ENCODE measurements around the gene LCP2. TPM values are rescaled to one million over a fixed set of nuclear protein-coding genes. Genes with fewer than 3 reads are reported as not detected.

The LCP2 gene
- total and polyA plus RNA-seq, 2 donors (not counting 3 experiments of a cell fraction or from before 2014, with no cell fraction given), result not detected

DNA sequence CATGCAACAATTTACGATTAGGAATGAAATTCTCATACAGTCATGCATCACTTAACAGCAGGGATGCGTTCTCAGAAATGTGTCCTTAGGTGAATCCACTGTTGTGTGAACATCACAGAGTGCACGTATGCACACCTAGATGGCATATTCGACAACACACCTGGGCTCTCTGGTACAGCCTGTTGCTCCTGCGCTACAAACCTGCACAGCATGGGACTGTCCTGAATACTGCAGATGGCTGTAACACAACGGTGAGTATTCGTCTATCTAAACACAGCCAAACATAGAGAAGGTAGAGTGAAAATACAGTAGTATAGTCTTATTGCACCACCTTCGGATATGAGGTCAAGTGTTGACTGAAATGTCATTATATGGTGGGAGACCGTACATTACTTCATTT is 44.0 kb upstream of the LCP2 start:
- TF ChIP-seq POLR2A (IDR thresholded peaks at IDR 0.05; ENCODE audit: low read depth, low read length), result no peak
- no peak for TF ChIP-seq POLR2AphosphoS5 (IDR thresholded peaks at IDR 0.05; ENCODE audit: insufficient read depth, low read depth, low read length)
- no peak for TF ChIP-seq FOS (IDR thresholded peaks at IDR 0.05; ENCODE audit: borderline replicate concordance, insufficient read depth, low read length)
- TF ChIP-seq, protein P1, sequence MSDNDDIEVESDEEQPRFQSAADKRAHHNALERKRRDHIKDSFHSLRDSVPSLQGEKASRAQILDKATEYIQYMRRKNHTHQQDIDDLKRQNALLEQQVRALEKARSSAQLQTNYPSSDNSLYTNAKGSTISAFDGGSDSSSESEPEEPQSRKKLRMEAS (IDR thresholded peaks at IDR 0.05; ENCODE audit: insufficient read depth, insufficient read length), result no peak
- TF ChIP-seq MYC (IDR thresholded peaks at IDR 0.05; ENCODE audit: low read depth, low read length), result no peak
- TF ChIP-seq EZH2 (IDR thresholded peaks at IDR 0.05; ENCODE audit: borderline replicate concordance, low read depth, low read length, severe bottlenecking), result no peak
- TF ChIP-seq, protein P2, sequence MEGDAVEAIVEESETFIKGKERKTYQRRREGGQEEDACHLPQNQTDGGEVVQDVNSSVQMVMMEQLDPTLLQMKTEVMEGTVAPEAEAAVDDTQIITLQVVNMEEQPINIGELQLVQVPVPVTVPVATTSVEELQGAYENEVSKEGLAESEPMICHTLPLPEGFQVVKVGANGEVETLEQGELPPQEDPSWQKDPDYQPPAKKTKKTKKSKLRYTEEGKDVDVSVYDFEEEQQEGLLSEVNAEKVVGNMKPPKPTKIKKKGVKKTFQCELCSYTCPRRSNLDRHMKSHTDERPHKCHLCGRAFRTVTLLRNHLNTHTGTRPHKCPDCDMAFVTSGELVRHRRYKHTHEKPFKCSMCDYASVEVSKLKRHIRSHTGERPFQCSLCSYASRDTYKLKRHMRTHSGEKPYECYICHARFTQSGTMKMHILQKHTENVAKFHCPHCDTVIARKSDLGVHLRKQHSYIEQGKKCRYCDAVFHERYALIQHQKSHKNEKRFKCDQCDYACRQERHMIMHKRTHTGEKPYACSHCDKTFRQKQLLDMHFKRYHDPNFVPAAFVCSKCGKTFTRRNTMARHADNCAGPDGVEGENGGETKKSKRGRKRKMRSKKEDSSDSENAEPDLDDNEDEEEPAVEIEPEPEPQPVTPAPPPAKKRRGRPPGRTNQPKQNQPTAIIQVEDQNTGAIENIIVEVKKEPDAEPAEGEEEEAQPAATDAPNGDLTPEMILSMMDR (IDR thresholded peaks at IDR 0.05; ENCODE audit: extremely low read depth in 1 of 2, insufficient read depth in 1 of 2, low read depth in 1 of 2, low read length in 2 of 2), result no peak
- TF ChIP-seq JUN (IDR thresholded peaks at IDR 0.05; ENCODE audit: borderline replicate concordance, insufficient read depth, insufficient read length, low read depth), result no peak
- no peak for TF ChIP-seq GATA2 (IDR thresholded peaks at IDR 0.05; ENCODE audit: insufficient read depth, insufficient read length, low read depth, low read length)
- Histone ChIP-seq H3K9ac (replicated peaks; ENCODE audit: extremely low read depth, insufficient read depth, low read length) (no peak overlapping the region), H3K27ac (ENCODE audit: insufficient read depth, low read depth, low read length) (no peak overlapping the region), H3K4me2 (ENCODE audit: insufficient read depth, low read length) (no peak overlapping the region), H3K27me3 (ENCODE audit: control insufficient read depth in 2 of 2, insufficient read depth in 2 of 2, low read length in 2 of 2) (peaks cover 0 to 2% of the 10 kb centered on the region in 2 experiments), H3K9me1 (replicated peaks; ENCODE audit: control insufficient read depth, extremely low read depth, insufficient read depth, low read length) (no peaks in the 10 kb centered on the region), H3K36me3 (ENCODE audit: control insufficient read depth in 2 of 2, extremely low read depth in 1 of 2, insufficient read depth in 2 of 2, low read length in 2 of 2) (no peaks in the 10 kb centered on the region), H3K79me2 (ENCODE audit: control insufficient read depth, insufficient read depth, low read length) (no peaks in the 10 kb centered on the region), H3K4me1 (ENCODE audit: control insufficient read depth, extremely low read depth, insufficient read depth, low read length) (no peaks in the 10 kb centered on the region), H2AFZ (ENCODE audit: low read depth, low read length) (no peak overlapping the region), H4K20me1 (replicated peaks; ENCODE audit: control insufficient read depth, extremely low read depth, insufficient read depth, low read length) (no peaks in the 10 kb centered on the region), H3K9me3 (replicated peaks; ENCODE audit: control insufficient read depth, insufficient read depth, low read length) (no peaks in the 10 kb centered on the region), H3K4me3 (replicated peaks in 1 of 3; ENCODE audit: insufficient read depth in 1 of 3, low read depth in 1 of 3, low read length in 3 of 3) (no peak overlapping the region)
- dilution Hi-C loops (cut with MboI; ENCODE audit: extremely low pct_ligation_motif_present, low sequenced_read_pairs), result no loop called here
- POLR2A ChIA-PET, result no interaction called here
- BruUV-seq (replicated peaks), result no TSS peak
- intact Hi-C loops (cut with micrococcal nuclease), result no loop called here
- CTCF ChIA-PET, result interaction anchor here (1.2 kb wide), 1 partner anchor 10 kb away, joined by 4 read pairs; no protein-coding TSS in a partner anchor
- DNase-seq (ENCODE audit: low read depth, low spot score), result no peak
- FAIRE-seq, result no peak

Measured in endothelial cell of umbilical vein (primary cell).